ENCODE data around the gene RANBP10. TPM values are rescaled to one million over a fixed set of nuclear protein-coding genes. Genes with fewer than 3 reads are reported as not detected.

The RANBP10 gene
- total RNA-seq, 1 donor from 2014 or later, result 11.4 TPM

GRCh38 chr16:67720236-67720635 is 86.1 kb downstream of the RANBP10 start:
- peak overlapping the region; percentile 96 for H3K4me3 Mint-ChIP-seq
- Histone ChIP-seq H3K4me1 (peaks cover 6% of the 10 kb centered on the region), H3K9ac (peak overlapping the region; percentile 56), H2AFZ (replicated peaks) (peak overlapping the region; percentile 93), H3K9me3 (ENCODE audit: low read depth) (no peaks in the 10 kb centered on the region), H3F3A (ENCODE audit: low read depth) (peaks cover 12% of the 10 kb centered on the region), H3K27me3 (no peaks in the 10 kb centered on the region), H3K4me3 (peak overlapping the region; percentile 79), H3K79me2 (ENCODE audit: low read depth) (peaks cover 36% of the 10 kb centered on the region), H3K36me3 (no peaks in the 10 kb centered on the region), H4K20me1 (ENCODE audit: low read depth) (peaks cover 20% of the 10 kb centered on the region), H3K27ac (no peak overlapping the region), H3K4me2 (peak overlapping the region; percentile 91)
- H3K9me3 Mint-ChIP-seq, result no peaks in the 10 kb centered on the region
- peaks cover 22% of the 10 kb centered on the region for H3K4me1 Mint-ChIP-seq
- H3K27ac Mint-ChIP-seq, result no peak overlapping the region
- peak; percentile 5 for DNase-seq (ENCODE audit: low spot score)
- TF ChIP-seq EZH2 (IDR thresholded peaks at IDR 0.05) (no peak), EZH2phosphoT487 (IDR thresholded peaks at IDR 0.05) (no peak), CTCF (IDR thresholded peaks at IDR 0.05) (no peak)
- H3K27me3 Mint-ChIP-seq (ENCODE audit: insufficient read depth, low read depth), result peaks cover 4% of the 10 kb centered on the region
- H3K36me3 Mint-ChIP-seq, result peaks cover 5% of the 10 kb centered on the region

DNA sequence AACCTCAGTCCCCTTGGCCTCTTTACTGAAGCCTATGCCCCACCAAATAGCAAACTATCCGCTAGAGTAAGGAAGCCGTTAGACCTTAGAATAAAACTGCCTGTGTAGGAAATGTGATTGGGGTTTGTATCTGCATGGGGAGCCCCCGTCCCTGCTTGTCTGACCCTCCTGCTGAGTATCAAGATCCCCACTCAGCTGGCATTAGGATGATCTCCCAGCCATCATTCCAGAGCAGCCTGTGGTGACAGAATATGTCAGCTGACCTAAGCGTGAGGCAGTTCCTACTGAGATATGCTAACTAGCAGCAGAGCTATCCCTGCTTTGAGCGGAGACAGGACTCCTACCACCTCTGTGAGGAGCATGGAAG is 86.6 kb downstream of the RANBP10 start:
- peaks cover 4% of the 10 kb centered on the region for H3K27me3 Mint-ChIP-seq (ENCODE audit: insufficient read depth, low read depth)
- H2AFZ ChIP-seq (replicated peaks), result peak overlapping the region; percentile 93
- no peaks in the 10 kb centered on the region for H3K9me3 ChIP-seq (ENCODE audit: low read depth)
- peak overlapping the region; percentile 79 for H3K4me3 ChIP-seq
- no peaks in the 10 kb centered on the region for H3K36me3 ChIP-seq
- peak overlapping the region; percentile 91 for H3K4me2 ChIP-seq
- H3K4me3 Mint-ChIP-seq, result peak overlapping the region; percentile 96
- peaks cover 6% of the 10 kb centered on the region for H3K4me1 ChIP-seq
- peaks cover 12% of the 10 kb centered on the region for H3F3A ChIP-seq (ENCODE audit: low read depth)
- TF ChIP-seq EZH2 (IDR thresholded peaks at IDR 0.05) (no peak), EZH2phosphoT487 (IDR thresholded peaks at IDR 0.05) (no peak), CTCF (IDR thresholded peaks at IDR 0.05) (no peak)
- no peaks in the 10 kb centered on the region for H3K27me3 ChIP-seq
- peak; percentile 57 for DNase-seq (ENCODE audit: low spot score)
- H3K79me2 ChIP-seq (ENCODE audit: low read depth), result peaks cover 41% of the 10 kb centered on the region
- peaks cover 5% of the 10 kb centered on the region for H3K36me3 Mint-ChIP-seq
- peaks cover 22% of the 10 kb centered on the region for H3K4me1 Mint-ChIP-seq
- no peak overlapping the region for H3K27ac ChIP-seq
- no peaks in the 10 kb centered on the region for H3K9me3 Mint-ChIP-seq
- peak overlapping the region; percentile 97 for H3K27ac Mint-ChIP-seq
- H4K20me1 ChIP-seq (ENCODE audit: low read depth), result peaks cover 24% of the 10 kb centered on the region
- H3K9ac ChIP-seq, result peak overlapping the region; percentile 56

DNA sequence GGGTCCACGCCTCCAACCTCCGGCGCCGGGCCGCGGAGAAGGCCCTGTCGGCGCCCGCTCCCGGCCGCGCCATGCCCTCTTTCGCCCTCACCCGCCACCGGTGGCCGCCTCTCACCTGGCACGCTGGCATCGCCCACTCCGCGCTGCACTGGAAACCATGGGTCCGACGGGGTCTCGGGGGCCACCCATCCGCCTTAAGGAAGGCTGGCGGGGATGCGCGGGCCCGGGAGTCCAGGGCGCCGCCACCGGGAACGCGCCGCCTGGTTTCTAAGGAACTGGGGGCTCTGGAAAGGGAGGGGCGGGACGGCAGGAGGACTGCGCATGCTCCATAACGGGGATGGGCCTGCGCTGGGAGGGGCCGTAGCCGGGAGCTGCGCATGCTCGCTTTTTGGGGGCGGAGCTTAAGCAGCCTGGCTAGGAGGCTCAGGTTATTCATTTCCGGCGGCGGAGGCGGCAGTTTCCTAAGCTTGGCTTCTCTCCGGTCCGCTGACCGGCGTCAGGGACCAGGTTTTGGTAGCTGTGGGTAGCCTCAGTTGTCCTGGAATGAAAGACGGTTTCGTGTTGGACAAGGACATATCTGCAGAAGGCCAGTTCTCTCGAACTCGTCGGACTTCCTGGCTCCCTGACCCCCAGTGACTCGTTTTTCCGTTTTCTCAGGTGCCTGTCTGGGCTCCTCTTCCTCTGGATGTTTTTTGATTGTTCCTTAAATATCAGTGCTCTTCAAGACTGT is 87.1 kb downstream of the RANBP10 start, which contains the start of gene GFOD2:
Gene GFOD2 (minus strand): TSS at position 269 of the 730 bp plus-strand sequence. CDS start 33,601 bp downstream, outside the sequence.
- H3K4me3 ChIP-seq, result peak within 1 kb of the TSS; percentile 79
- H3K9ac ChIP-seq, result peak within 1 kb of the TSS; percentile 56
- peak within 1 kb of the TSS; percentile 97 for H3K27ac Mint-ChIP-seq
- H3K27me3 ChIP-seq, result no peaks in the 10 kb centered on the region
- H2AFZ ChIP-seq (replicated peaks), result peak within 1 kb of the TSS; percentile 93
- H3K27ac ChIP-seq, result no peak within 1 kb of the TSS
- peaks cover 4% of the 10 kb centered on the region for H3K27me3 Mint-ChIP-seq (ENCODE audit: insufficient read depth, low read depth)
- peaks cover 22% of the 10 kb centered on the region for H3K4me1 Mint-ChIP-seq
- H3K4me3 Mint-ChIP-seq, result peak within 1 kb of the TSS; percentile 96
- H3F3A ChIP-seq (ENCODE audit: low read depth), result peaks cover 12% of the 10 kb centered on the region
- peaks cover 29% of the 10 kb centered on the region for H4K20me1 ChIP-seq (ENCODE audit: low read depth)
- no peaks in the 10 kb centered on the region for H3K36me3 ChIP-seq
- H3K9me3 Mint-ChIP-seq, result no peaks in the 10 kb centered on the region
- H3K9me3 ChIP-seq (ENCODE audit: low read depth), result no peaks in the 10 kb centered on the region
- H3K4me1 ChIP-seq, result peaks cover 6% of the 10 kb centered on the region
- DNase-seq (ENCODE audit: low spot score), result peak; percentile 98
- peak within 1 kb of the TSS; percentile 91 for H3K4me2 ChIP-seq
- TF ChIP-seq EZH2phosphoT487 (IDR thresholded peaks at IDR 0.05) (no peak), EZH2 (IDR thresholded peaks at IDR 0.05) (no peak), CTCF (IDR thresholded peaks at IDR 0.05) (no peak)
- H3K36me3 Mint-ChIP-seq, result peaks cover 5% of the 10 kb centered on the region
- peaks cover 47% of the 10 kb centered on the region for H3K79me2 ChIP-seq (ENCODE audit: low read depth)
